Measurements from ENCODE around the gene MYCBP.

The MYCBP gene

DNA sequence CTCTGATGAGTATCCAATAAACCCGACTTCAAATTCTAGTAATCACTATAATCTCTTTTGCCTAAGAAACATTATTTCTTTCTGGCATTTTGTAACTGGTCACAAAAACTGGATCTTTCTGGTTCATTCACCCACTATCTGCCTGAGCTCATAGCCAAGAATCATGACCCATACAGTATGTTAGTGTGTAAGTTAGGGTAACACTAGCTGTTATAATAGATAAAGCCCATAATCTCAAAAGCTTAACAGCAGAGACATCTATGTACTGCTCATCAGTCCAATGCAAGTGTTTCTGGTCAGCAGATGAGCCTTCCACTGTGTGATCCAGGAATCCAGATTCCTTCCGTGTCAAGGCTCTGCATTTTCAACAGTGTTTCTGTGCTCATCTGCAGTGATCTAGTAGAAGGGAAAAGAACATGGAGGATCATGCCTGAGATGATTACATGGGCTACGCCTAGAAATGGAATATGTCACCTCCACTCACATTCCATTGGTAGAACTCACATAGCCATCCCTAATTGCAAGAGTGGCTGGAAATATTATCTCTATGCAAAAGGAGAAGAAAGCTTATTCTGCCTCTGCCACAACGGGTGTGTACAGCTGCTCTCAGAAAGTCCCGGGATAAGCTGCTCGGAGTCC, 41.3 kb downstream of the MYCBP start:
- H3K4me3 ChIP-seq = no peak overlapping the region
- no peak overlapping the region for H3K27ac ChIP-seq

DNA sequence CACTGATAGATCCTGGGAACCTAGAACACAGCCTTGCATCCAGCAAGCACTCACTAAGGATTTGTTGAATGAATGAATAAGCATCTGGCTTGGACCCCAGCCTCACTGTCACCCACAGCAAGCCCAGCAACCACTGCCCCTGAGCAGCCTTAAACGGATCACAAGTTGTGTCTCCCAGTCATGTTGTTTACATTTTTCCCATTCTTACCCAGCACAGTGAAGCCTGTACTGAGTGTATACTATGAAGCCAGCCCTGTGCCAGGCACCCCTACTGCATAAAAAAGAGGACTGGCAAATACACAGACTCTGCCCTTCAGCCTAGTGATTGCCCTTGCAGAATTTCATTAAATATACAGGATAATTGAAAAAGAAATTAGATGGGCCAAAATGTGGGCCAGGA, 43.8 kb downstream of the MYCBP start:
- Histone ChIP-seq H3K27ac (no peak overlapping the region), H3K4me3 (no peak overlapping the region)

- no peak overlapping the region for H3K27ac ChIP-seq
- no peak overlapping the region for H3K4me3 ChIP-seq
These were observed 45.8 kb downstream of the MYCBP start for GRCh38 chr1:38827318-38827717.

DNA sequence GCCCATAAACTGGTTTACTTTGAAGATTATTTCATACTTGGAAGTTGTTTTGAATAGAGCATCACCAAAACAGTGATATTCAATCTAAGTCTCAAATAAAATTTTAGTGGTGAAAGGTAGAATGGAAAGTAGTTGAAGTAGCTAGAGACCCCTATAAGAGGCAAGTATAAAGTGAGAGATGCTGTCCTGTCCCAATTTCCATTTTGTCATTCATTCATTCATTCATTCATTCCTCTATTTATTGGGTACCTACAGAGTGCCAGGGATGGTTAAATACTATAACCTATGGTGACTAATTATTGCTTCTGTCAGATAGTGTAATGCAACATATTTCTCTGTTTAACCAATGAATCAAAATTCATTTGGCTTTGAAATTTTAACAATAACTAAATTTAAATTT, 46.3 kb downstream of the MYCBP start:
- Histone ChIP-seq H3K4me3 (no peak overlapping the region), H3K27ac (no peak overlapping the region)

DNA sequence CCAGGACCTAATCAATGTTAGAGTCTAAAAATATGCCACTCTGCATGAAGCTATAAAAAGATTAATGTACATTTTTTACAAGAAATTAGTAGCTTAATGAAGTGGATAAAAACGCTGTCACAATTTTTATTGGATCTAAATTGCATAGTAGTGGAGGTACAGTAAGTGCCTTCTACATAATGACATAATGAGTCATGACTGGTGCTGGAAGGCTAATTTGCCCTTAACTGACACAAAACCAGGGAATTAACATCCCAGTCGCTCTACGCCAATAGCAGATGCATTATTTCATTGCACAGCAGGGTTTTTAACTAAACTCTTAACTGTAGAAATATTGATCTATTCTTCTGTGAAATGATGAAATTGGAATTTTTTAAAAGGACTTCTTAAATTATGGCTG, 46.9 kb downstream of the MYCBP start:
- Histone ChIP-seq H3K27ac (no peak overlapping the region), H3K4me3 (no peak overlapping the region)

GRCh38 chr1:38820860-38821259, 52.3 kb downstream of the MYCBP start:
- no peak overlapping the region for H3K27ac ChIP-seq
- no peak overlapping the region for H3K4me3 ChIP-seq

- Histone ChIP-seq H3K4me3 (no peak overlapping the region), H3K27ac (no peak overlapping the region)
These were observed 53.6 kb downstream of the MYCBP start for GRCh38 chr1:38819516-38819915.

DNA sequence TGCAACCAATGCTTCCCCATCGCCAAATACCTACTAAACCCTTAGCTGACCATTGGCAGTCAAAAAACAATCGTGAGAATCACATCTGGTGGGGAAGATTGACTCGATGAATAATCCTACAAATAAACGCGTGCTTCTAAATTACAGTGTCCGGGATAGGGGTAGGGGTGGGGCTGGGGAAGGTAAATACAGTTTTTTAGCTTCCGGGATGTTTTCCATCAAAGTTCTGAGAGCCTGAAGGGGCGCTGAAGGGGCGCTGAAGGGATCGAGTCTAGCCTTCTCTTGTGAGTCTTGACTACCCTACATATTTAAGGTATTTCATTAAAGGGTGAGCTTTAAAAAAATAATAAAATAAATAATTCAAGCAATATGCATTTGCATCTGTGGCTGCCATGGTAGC, 54.1 kb downstream of the MYCBP start:
- Histone ChIP-seq H3K4me3 (no peak overlapping the region), H3K27ac (no peak overlapping the region)

DNA sequence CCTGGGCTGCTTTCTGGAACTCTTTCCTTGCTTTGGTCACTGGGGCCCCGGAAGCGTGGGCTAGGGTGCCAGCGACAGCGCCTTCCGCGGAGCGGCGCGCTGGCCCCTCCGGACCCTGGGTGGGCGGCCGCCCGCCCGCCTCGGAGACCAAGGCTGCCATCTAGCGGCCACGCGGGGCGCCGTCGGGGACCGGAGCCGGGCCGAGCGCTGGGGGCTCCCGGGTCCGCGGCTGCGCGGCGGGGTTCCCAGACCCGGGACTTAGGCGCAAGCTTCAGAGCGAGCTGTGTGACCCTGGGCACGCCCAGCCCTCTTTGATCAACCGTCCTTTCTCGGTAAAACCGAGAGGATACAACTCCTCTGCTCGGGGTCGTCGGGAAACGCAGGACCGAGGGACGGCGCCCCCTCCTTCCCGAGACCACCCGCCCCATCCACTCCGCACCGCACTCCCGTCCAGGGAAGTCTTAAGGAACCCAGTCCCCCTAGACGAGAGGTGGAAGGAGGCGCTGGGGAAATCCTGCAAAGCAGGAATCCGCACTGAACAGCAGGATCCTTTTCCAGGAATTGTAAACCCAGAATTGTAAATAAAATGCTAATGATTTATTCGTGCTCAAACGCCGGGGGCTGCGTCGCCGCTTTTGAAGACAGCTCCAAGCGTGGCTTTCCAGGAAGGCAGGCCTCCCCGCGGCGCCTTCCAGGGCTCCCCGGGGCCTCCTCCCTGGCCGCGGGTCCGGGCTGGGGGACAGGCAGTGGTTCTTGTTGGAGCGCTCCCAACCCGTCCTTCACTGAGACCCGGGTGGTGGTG, 54.8 kb downstream of the MYCBP start:
- H3K4me3 ChIP-seq = peak overlapping the region; percentile 12 to 40 (median 23)

DNA sequence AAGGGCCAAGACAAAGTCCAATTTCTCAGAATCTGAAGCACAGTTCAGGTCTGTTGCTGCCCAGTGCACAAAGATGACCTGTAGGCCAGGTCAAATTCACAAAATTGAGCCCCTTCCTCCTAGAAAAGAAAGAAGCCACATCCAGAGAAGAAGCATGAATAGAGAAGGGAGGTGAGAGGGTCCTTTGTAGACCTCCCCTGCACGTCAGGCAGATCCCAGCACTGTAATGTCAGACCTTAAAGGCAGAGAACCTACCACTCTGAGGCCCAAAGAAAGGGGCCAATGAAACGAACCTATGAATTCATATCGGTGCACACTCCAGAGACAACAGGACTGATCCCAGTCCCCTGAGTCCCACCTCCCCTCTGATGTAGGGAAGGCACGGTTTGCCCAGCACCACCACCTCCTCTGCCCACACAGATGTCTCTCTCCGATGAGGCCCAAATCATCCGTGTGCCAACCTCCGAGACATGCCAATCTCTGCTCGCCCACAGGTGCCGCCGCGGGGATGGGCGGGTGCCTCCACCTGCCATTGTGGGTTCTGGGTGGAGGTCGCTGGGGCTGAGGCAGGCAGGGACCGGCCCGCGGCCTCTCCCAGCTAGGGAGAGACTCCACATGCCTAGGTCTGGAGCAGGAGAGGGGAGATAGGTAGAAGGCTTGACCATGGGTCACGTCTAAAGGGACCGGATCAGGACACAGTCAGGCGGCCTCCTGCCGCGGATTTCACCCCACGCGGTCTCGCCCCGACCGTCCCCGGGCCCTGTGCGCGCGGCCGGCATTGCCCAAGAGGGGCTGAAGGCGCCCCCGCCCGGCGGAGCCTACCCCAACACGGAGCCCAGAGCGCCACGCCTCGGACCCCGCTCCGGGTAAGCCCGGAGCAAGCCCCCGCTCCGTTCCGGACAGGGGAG, 55.6 kb downstream of the MYCBP start:
- peak overlapping the region; percentile 12 to 40 (median 23) for H3K4me3 ChIP-seq
- H3K27ac ChIP-seq = peak overlapping the region in 15 of 21 experiments; percentile 16 to 79 (median 63)

More for the DNA sequence above, 54.8 kb downstream of the MYCBP start:
- H3K27ac ChIP-seq = peak overlapping the region in 15 of 21 experiments; percentile 16 to 79 (median 63)

DNA sequence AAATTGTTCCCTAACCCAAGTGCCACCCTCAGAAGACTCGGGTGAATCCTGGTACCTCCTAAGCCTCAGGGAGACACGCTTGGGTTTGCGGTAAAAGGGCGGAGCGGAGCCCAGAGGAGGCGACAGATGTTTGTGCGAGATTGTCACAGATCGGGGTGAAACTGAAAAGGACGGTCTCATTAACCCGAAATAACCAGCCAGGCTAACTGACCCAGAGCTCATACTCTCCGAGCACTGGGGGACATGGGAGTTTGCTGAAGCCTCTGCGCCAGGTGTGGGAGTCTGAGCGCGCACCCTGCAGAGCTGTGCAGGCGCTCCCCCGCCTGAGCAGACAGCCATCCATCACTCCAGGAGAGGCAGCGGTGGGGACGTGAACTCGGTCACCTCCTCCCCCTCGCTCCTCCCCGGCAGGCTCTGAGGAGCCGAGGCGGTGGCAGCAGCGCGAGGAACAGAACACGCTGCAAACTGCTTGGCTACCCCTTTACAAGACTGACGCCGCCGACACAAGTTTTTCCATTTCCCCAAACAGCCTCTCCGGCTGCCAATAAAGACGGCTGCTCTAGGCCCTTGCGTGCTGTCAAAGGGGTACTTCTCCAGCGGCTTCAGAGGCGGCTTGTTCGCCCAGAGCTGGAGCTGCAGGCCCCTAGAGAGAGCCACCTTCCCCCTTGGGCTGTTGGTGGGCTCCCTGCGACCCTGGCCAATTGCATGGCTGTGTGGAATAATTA, 57.1 kb downstream of the MYCBP start:
- peak overlapping the region in 1 of 21 experiments; percentile 49 for H3K27ac ChIP-seq
- no peak overlapping the region for H3K4me3 ChIP-seq

GRCh38 chr1:38814984-38815464, 58.1 kb downstream of the MYCBP start:
- no peak overlapping the region for H3K4me3 ChIP-seq
- no peak overlapping the region for H3K27ac ChIP-seq

DNA sequence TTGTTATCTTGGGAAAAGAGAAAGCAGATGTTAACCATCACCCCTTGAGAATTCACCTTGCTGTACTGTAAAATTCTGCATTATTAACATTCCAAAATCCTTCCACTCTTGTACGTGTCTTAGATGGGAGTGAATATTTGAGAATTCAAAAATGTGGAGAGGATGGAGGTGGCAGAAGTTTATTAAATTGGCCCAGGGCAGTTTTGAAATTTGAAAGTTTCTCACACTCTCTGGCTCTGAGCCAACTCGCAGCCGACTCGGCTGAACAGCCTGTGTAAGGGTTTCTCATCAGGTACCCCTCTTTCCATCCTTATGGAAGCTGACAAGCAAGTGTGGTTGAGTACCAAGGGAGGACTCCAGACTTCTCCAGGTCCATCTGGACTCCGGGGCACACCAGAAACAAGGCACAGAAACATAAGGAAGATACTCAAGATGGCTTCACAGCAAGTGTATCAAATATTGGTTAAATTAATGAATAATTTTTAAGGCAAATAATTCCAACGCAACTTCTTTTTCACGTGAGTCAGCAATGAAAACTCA, 58.6 kb downstream of the MYCBP start:
- no peak overlapping the region for H3K4me3 ChIP-seq
- H3K27ac ChIP-seq = no peak overlapping the region

DNA sequence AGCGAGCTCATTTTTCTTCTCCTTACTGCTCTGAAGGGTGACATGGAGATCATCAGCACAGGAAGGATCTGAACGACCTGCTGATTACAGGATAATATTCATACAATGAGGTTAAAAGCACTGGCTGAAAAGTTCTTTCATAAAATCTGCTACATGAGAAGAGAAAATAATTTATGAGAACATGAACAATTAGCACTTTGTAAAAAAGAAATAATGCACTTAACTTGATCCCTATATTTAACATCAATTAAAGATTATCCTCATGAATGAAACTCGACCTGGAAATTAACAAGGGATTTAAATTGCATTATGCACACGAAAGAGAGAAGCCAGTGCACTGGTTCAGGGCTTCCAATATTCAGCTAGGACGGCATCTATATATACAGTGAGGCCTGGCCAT, 60.2 kb downstream of the MYCBP start:
- no peak overlapping the region for H3K4me3 ChIP-seq

More for the DNA sequence above, 60.2 kb downstream of the MYCBP start:
- no peak overlapping the region for H3K27ac ChIP-seq

Data from skin epidermis (tissue), 12 donors.